Thymus (tissue), 11 donors: ENCODE results near the gene LRRC41. TPM values are rescaled to one million over a fixed set of nuclear protein-coding genes. Genes with fewer than 3 reads are reported as not detected.
"Not testable (repeated sequence)": the region's sequence is repeated elsewhere in the genome, so short reads cannot be mapped to it uniquely, and the experiment has no call there.

Source experiments
- DNase-seq, 9 donors: peaks; one replicate each; pipeline ENCODE4 v3.0.0-alpha.2; 2013; ENCODE audit warnings: low spot score in 9 of 9, low read depth in 6 of 9, missing footprints in 1 of 9
- H3K27ac ChIP-seq, 2 donors: one replicate each; pipeline ENCODE4 v1.5.1; 2013; ENCODE audit warnings: control low read depth in 1 of 2, low read depth in 1 of 2, low read length in 1 of 2, mild to moderate bottlenecking in 1 of 2, moderate library complexity in 1 of 2
- H3K27me3 ChIP-seq, 2 donors: one replicate each; pipeline ENCODE4 v1.5.1; 2013; ENCODE audit warnings: low read length in 1 of 2; ENCODE audit not compliant: control insufficient read depth in 2 of 2, insufficient read depth in 1 of 2
- H3K36me3 ChIP-seq, 2 donors: one replicate each; pipeline ENCODE4 v1.5.1; 2013; ENCODE audit warnings: low read length in 1 of 2, mild to moderate bottlenecking in 1 of 2, moderate library complexity in 1 of 2; ENCODE audit not compliant: control insufficient read depth in 2 of 2, insufficient read depth in 2 of 2
- H3K4me1 ChIP-seq, 2 donors: one replicate each; pipeline ENCODE4 v1.5.1; 2013; ENCODE audit warnings: low read length in 2 of 2; ENCODE audit not compliant: control insufficient read depth in 2 of 2, insufficient read depth in 2 of 2
- H3K4me3 ChIP-seq, 2 donors: one replicate each; pipeline ENCODE4 v1.5.1; 2013; ENCODE audit warnings: low read length in 2 of 2, control low read depth in 1 of 2, mild to moderate bottlenecking in 1 of 2
- H3K9me3 ChIP-seq, 2 donors: one replicate each; pipeline ENCODE4 v1.5.1; 2013; ENCODE audit warnings: low read length in 1 of 2, mild to moderate bottlenecking in 1 of 2; ENCODE audit not compliant: control insufficient read depth in 2 of 2, insufficient read depth in 1 of 2
- WGBS: extraction: QIAGEN DNeasy Blood & Tissue Kit; methylation state at CpG from one replicate; pipeline ENCODE4 v1.1.7; 2013; 5-methylcytosine and 5-hydroxymethylcytosine counted together
- polyA plus RNA-seq: library from polyadenylated mRNA; stranded (reverse); fragments of 200-250 nt; gene quantifications from one replicate; pipeline ENCODE4 v1.2.3, GENCODE V29; 2013
- total RNA-seq: library from RNA; stranded (reverse); fragments of 120-200 nt; gene quantifications from one replicate; pipeline ENCODE4 v1.2.4, GENCODE V29; 2013
- donor health status: healthy.

The LRRC41 gene
- total and polyA plus RNA-seq, 2 donors, result 24.1 to 32.8 TPM

GRCh38 chr1:46243831-46244230 lies 59.6 kb downstream of the LRRC41 start:
- H3K9me3 ChIP-seq, result not testable (repeated sequence)

GRCh38 chr1:46242918-46243317 lies 60.5 kb downstream of the LRRC41 start:
- Histone ChIP-seq H3K36me3 (no peaks in the 10 kb centered on the region), H3K9me3 (peaks cover 0 to 1% of the 10 kb centered on the region in 2 donors), H3K27ac (no peak overlapping the region), H3K4me3 (no peak overlapping the region), H3K4me1 (peaks cover 4 to 16% of the 10 kb centered on the region in 2 donors), H3K27me3 (no peaks in the 10 kb centered on the region)
- no peak for DNase-seq
- WGBS, result 96% methylated on average over 1 of the region's 1 CpG

More at GRCh38 chr1:46243831-46244230, 59.6 kb downstream of the LRRC41 start:
- H3K4me1 ChIP-seq, result peaks cover 12 to 24% of the 10 kb centered on the region in 2 donors
- not testable (repeated sequence) for DNase-seq, H3K27me3 ChIP-seq, H3K36me3 ChIP-seq, H3K4me3 ChIP-seq, H3K27ac ChIP-seq
- 98% methylated on average over 3 of the region's 3 CpGs for WGBS

GRCh38 chr1:46241733-46242132 lies 61.7 kb downstream of the LRRC41 start:
- not testable (repeated sequence) for H3K9me3 ChIP-seq, H3K27ac ChIP-seq, H3K4me1 ChIP-seq, H3K36me3 ChIP-seq, H3K27me3 ChIP-seq, DNase-seq, H3K4me3 ChIP-seq
- WGBS, result 95% methylated on average over 11 of the region's 38 CpGs

- 89% methylated on average over 1 of the region's 1 CpG for WGBS
- not testable (repeated sequence) for H3K4me3 ChIP-seq, H3K36me3 ChIP-seq
These were observed 64.6 kb downstream of the LRRC41 start for GRCh38 chr1:46238865-46239264.

GRCh38 chr1:46236882-46237281 lies 66.5 kb downstream of the LRRC41 start:
- no peak overlapping the region for H3K4me3 ChIP-seq
- H3K36me3 ChIP-seq, result no peaks in the 10 kb centered on the region
- no peak overlapping the region for H3K27ac ChIP-seq
- H3K27me3 ChIP-seq, result no peaks in the 10 kb centered on the region
- WGBS, result 95% methylated on average over 4 of the region's 4 CpGs
- H3K9me3 ChIP-seq, result peaks cover 0 to 4% of the 10 kb centered on the region in 2 donors
- H3K4me1 ChIP-seq, result no peaks in the 10 kb centered on the region
- DNase-seq, result no peak

More at GRCh38 chr1:46238865-46239264, 64.6 kb downstream of the LRRC41 start:
- H3K27ac ChIP-seq, DNase-seq, H3K9me3 ChIP-seq, H3K27me3 ChIP-seq, H3K4me1 ChIP-seq: not testable (repeated sequence)

- H3K4me1 ChIP-seq, H3K36me3 ChIP-seq, H3K9me3 ChIP-seq, H3K27ac ChIP-seq, H3K4me3 ChIP-seq, H3K27me3 ChIP-seq, DNase-seq: not testable (repeated sequence)
- WGBS, result 96% methylated on average over 3 of the region's 3 CpGs
These were observed 72.2 kb downstream of the LRRC41 start for GRCh38 chr1:46231231-46231630.

Other genes with a start within 250 kb of the LRRC41 start
- 8.9 TPM for gene PIK3R3, start 171.0 kb downstream of the LRRC41 start, total RNA-seq
- 13.3 TPM for gene PIK3R3, start 171.0 kb downstream of the LRRC41 start, polyA plus RNA-seq
- gene TSPAN1, start 128.5 kb downstream of the LRRC41 start, total RNA-seq, result 1.4 TPM
- gene TSPAN1, start 128.5 kb downstream of the LRRC41 start, polyA plus RNA-seq, result 6.9 TPM
- not detected for gene P3R3URF, start 127.1 kb downstream of the LRRC41 start, total RNA-seq
- gene P3R3URF, start 127.1 kb downstream of the LRRC41 start, polyA plus RNA-seq, result not detected
- gene POMGNT1, start 105.2 kb downstream of the LRRC41 start, total RNA-seq, result 40.9 TPM
- 44.9 TPM for gene POMGNT1, start 105.2 kb downstream of the LRRC41 start, polyA plus RNA-seq
- gene LURAP1, start 100.3 kb downstream of the LRRC41 start, total RNA-seq, result 0.61 TPM
- 1.5 TPM for gene LURAP1, start 100.3 kb downstream of the LRRC41 start, polyA plus RNA-seq
- gene RAD54L, start 55.9 kb downstream of the LRRC41 start, total RNA-seq, result 9.2 TPM
- gene RAD54L, start 55.9 kb downstream of the LRRC41 start, polyA plus RNA-seq, result 2.6 TPM
- gene UQCRH, start 82 bp upstream of the LRRC41 start, total RNA-seq, result 420 TPM
- 507 TPM for gene UQCRH, start 82 bp upstream of the LRRC41 start, polyA plus RNA-seq
- 9.9 TPM for gene NSUN4, start 37.2 kb upstream of the LRRC41 start, total RNA-seq
- gene NSUN4, start 37.2 kb upstream of the LRRC41 start, polyA plus RNA-seq, result 10.0 TPM
- gene FAAH, start 90.7 kb upstream of the LRRC41 start, total RNA-seq, result 10.9 TPM
- 33.7 TPM for gene FAAH, start 90.7 kb upstream of the LRRC41 start, polyA plus RNA-seq
- 0.05 TPM for gene DMBX1, start 186.2 kb upstream of the LRRC41 start, total RNA-seq
- 0.21 TPM for gene DMBX1, start 186.2 kb upstream of the LRRC41 start, polyA plus RNA-seq
- not detected for gene KNCN, start 248.0 kb upstream of the LRRC41 start, total RNA-seq
- gene KNCN, start 248.0 kb upstream of the LRRC41 start, polyA plus RNA-seq, result 0.05 TPM